Measurements from ENCODE around the gene COL15A1.

- TF ChIP-seq CTCF (IDR thresholded peaks at IDR 0.05) = no peak
- no peak for TF ChIP-seq POLR2A (IDR thresholded peaks at IDR 0.05)
These were observed 152.7 kb downstream of the COL15A1 start for GRCh38 chr9:99096409-99096808.
